Prostate gland (tissue), 2 donors: Measurements from ENCODE around the gene NKX1-1. TPM values are rescaled to one million over a fixed set of nuclear protein-coding genes. Genes with fewer than 3 reads are reported as not detected.

Experiments
- DNase-seq: peaks from one replicate; pipeline ENCODE4 v3.0.0-alpha.2; 2019; ENCODE audit warnings: low spot score
- H3K27ac ChIP-seq, 2 donors: fragments of 200-600 bp; sonication (generic); 2 replicates each; pipeline ENCODE4 v1.5.1; 2017 to 2019
- H3K27me3 ChIP-seq: fragments of 200-600 bp; sonication (generic); replicated peaks from 2 replicates; pipeline ENCODE4 v1.5.1; 2019; ENCODE audit not compliant: insufficient read depth
- H3K36me3 ChIP-seq, 2 donors: fragments of 200-600 bp; sonication (generic); 1 replicate in 1 of 2; 2 replicates in 1 of 2; pipeline versions ENCODE4 v1.5.1 to v1.8.1; 2017 to 2019
- H3K4me1 ChIP-seq: fragments of 200-600 bp; sonication (generic); replicated peaks from 2 replicates; pipeline ENCODE4 v1.5.1; 2019
- H3K4me3 ChIP-seq, 2 donors: fragments of 200-600 bp; sonication (generic); 2 replicates each; pipeline ENCODE4 v1.5.1; 2017 to 2019
- H3K9me3 ChIP-seq: fragments of 200-600 bp; sonication (generic); 2 replicates; pipeline ENCODE4 v1.5.1; 2017
- CTCF ChIP-seq, 4 experiments: fragments of 200-600 bp in 2 of 4; fragments of 450-650 bp in 2 of 4; sonication (generic) in 2 of 4; IDR thresholded peaks; 1 replicate in 3 of 4; 2 replicates in 1 of 4; pipeline ENCODE4 v1.5.1; 2016 to 2019; ENCODE audit warnings: antibody characterized with exemption in 4 of 4, mild to moderate bottlenecking in 2 of 4, moderate library complexity in 2 of 4
- POLR2A ChIP-seq: fragments of 450-650 bp; IDR thresholded peaks from one replicate; pipeline ENCODE4 v1.6.1; 2016; ENCODE audit warnings: antibody characterized with exemption, mild to moderate bottlenecking
- POLR2AphosphoS5 ChIP-seq: sonication (generic); formaldehyde crosslinking; IDR thresholded peaks from one replicate; pipeline ENCODE4 v1.6.1; 2017; ENCODE audit warnings: antibody characterized with exemption
- WGBS: methylation state at CpG from one replicate; pipeline ENCODE4 v1.1.5; 2018; 5-methylcytosine and 5-hydroxymethylcytosine counted together
- intact Hi-C: fragments of 100-400 bp; cut with DNase I; formaldehyde crosslinking; loops from one replicate; pipeline ENCODE4 v1.14.2; 2022
- total RNA-seq, 2 donors: library from RNA; depleted of rRNA; stranded (reverse); fragments of >200 nt; gene quantifications; one replicate each; pipeline ENCODE4 v1.1.0, GENCODE V29; 2016

NKX1-1 gene
- total RNA-seq, 2 donors from 2014 or later = not detected

DNA sequence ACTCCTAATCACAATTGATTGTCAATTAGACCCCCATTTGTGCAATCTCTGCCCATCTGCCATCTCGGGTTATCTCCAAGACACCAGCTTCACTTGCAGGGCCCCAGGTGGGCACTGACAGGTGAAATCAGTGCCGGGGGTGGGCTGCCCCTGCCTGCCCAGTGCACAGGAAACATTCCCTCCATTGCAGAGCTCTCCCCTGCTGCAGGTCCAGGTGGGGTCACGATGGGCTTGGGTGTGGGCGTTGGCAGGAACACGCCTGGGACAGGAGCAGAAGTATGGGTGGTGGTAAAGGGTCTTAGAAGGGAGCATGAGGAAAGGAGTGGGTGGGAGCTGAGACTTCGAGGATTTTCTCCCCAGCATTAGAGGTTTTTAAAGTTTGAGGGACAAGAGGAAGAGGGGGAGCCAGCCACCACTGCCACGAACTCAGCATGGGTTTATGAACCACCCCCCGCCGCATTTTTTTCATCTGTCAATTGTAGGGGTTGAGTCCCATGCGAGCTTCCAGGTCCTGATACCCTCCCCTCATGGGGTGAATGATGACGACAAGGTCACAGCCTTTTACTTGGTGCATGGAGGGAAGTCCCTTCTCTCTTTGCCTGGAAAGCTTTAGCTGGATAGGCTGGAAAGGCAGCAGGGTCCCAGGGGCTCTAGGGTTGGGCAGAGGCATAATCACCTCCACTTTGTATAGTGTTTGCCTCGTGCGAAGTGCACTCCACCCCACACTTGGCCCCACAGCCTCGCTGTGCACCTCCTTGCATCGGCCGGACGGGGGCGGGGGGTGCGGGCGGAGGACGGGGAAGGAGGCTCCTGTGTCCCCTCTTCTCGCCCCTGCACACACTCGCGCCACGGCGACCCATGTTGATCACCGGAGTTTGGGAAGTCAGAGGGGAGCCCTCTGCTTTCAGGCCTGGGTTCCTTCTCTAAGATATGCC, 3.5 kb upstream of the NKX1-1 start:
- Histone ChIP-seq H3K4me1 (no peaks in the 10 kb centered on the region), H3K4me3 (no peak overlapping the region), H3K9me3 (no peaks in the 10 kb centered on the region), H3K27me3 (peaks cover 79% of the 10 kb centered on the region), H3K36me3 (no peaks in the 10 kb centered on the region), H3K27ac (no peak overlapping the region)
- TF ChIP-seq CTCF (IDR thresholded peaks at IDR 0.05) (no peak), POLR2A (no peak), POLR2AphosphoS5 (no peak)
- no peak for DNase-seq
- intact Hi-C loops = no loop called here
- WGBS = 37% methylated on average over 27 of the region's 27 CpGs

DNA sequence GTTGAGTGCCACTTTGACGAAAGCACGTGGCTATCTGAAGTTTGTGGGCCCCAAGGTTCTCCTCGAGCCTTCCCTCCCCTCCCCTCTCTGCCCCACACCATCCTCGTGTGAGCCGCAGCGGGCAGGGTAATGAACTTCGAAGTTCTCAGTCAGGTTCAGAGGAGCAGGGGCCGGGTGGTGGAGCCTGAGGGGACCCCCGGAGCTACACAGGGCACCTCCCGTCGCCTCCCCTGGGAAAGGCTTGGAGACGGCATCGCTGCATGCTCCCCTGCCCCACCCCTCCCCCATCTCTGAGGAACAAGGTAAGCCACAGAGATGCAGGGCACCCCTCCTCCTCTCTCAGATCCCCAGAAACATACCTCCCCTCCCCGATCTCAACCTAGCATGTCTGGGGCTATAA, 2.8 kb upstream of the NKX1-1 start:
- H3K27ac ChIP-seq = no peak overlapping the region
- no peak overlapping the region for H3K4me3 ChIP-seq
- intact Hi-C loops = no loop called here
- WGBS = 24% methylated on average over 14 of the region's 14 CpGs
- TF ChIP-seq POLR2AphosphoS5 (no peak), POLR2A (no peak), CTCF (IDR thresholded peaks at IDR 0.05) (no peak)
- no peaks in the 10 kb centered on the region for H3K36me3 ChIP-seq
- no peaks in the 10 kb centered on the region for H3K9me3 ChIP-seq
- H3K4me1 ChIP-seq = no peaks in the 10 kb centered on the region
- DNase-seq = no peak
- peaks cover 84% of the 10 kb centered on the region for H3K27me3 ChIP-seq

DNA sequence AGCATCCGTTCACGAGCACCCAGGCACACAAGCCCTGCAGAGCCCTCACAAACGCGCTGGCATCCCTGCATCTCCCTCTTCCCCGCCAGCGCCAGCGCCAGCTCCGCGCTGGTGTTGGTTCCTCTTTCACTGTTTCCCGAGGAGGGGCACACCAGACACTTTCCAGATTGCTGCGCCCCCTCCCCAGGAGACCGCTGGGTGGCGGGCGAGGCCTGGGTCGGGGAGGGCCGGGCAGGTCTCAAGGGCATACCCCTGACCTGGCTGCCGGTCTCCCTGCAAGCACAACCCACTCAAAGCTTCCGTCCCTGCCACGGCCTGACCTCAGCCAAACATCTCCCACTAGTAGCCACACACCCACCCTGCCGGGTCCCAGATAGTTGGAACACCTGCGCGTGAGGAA, 2.2 kb upstream of the NKX1-1 start:
- peaks cover 83% of the 10 kb centered on the region for H3K27me3 ChIP-seq
- 9% methylated on average over 21 of the region's 22 CpGs for WGBS
- DNase-seq = peak; percentile 2
- no peaks in the 10 kb centered on the region for H3K4me1 ChIP-seq
- H3K27ac ChIP-seq = no peak overlapping the region
- no peaks in the 10 kb centered on the region for H3K36me3 ChIP-seq
- no peak overlapping the region for H3K4me3 ChIP-seq
- no peaks in the 10 kb centered on the region for H3K9me3 ChIP-seq
- TF ChIP-seq CTCF (IDR thresholded peaks at IDR 0.05) = no peak
- no peak for TF ChIP-seq POLR2A
- no peak for TF ChIP-seq POLR2AphosphoS5
- intact Hi-C loops = no loop called here

GRCh38 chr4:1407657-1408333, 1.6 kb upstream of the NKX1-1 start:
- H3K4me3 ChIP-seq = no peak overlapping the region
- H3K27me3 ChIP-seq = peaks cover 83% of the 10 kb centered on the region
- 3% methylated on average over 36 of the region's 53 CpGs for WGBS
- no peaks in the 10 kb centered on the region for H3K9me3 ChIP-seq
- no peaks in the 10 kb centered on the region for H3K36me3 ChIP-seq
- TF ChIP-seq CTCF (IDR thresholded peaks at IDR 0.05) (no peak), POLR2AphosphoS5 (no peak), POLR2A (no peak)
- intact Hi-C loops = no loop called here
- no peak for DNase-seq
- no peaks in the 10 kb centered on the region for H3K4me1 ChIP-seq
- no peak overlapping the region for H3K27ac ChIP-seq
